HL-60 (cell line): ENCODE measurements around the gene CD58.

Experiments used
- DNase-seq, 2 experiments: peaks; one replicate each; pipeline ENCODE4 v3.0.0-alpha.2; 2010 to 2020; ENCODE audit warnings: low read depth in 1 of 2, low spot score in 1 of 2
- H3K27ac ChIP-seq: fragments of 250-450 bp; sonication (Bioruptor Pico); replicated peaks from 2 replicates; pipeline ENCODE4 v1.5.1; 2020; ENCODE audit warnings: mild to moderate bottlenecking, moderate library complexity
- H3K27me3 ChIP-seq: fragments of 250-450 bp; sonication (Bioruptor Pico); 2 replicates; pipeline ENCODE4 v1.5.1; 2021; ENCODE audit warnings: mild to moderate bottlenecking, moderate library complexity; ENCODE audit not compliant: insufficient read depth, poor library complexity, severe bottlenecking
- H3K4me3 ChIP-seq: replicated peaks from 2 replicates; pipeline ENCODE4 v1.5.1; 2011; ENCODE audit warnings: mild to moderate bottlenecking, control low read depth, low read length; ENCODE audit not compliant: insufficient read depth
- CTCF ChIP-seq: IDR thresholded peaks from one replicate; pipeline ENCODE4 v1.5.1; 2011; ENCODE audit warnings: low read length, control low read depth, inconsistent platforms; ENCODE audit not compliant: insufficient read depth
- GABPA ChIP-seq: IDR thresholded peaks from 2 replicates; pipeline ENCODE4 v1.6.1; 2012; ENCODE audit warnings: low read depth
- POLR2AphosphoS5 ChIP-seq: IDR thresholded peaks from 2 replicates; pipeline ENCODE4 v1.6.1; 2012; ENCODE audit warnings: low read depth
- SPI1 ChIP-seq: IDR thresholded peaks from 2 replicates; pipeline ENCODE4 v1.6.1; 2012; ENCODE audit warnings: low read depth, mild to moderate bottlenecking, borderline replicate concordance
- TF ChIP-seq, protein P1 (sequence below): IDR thresholded peaks from 2 replicates; pipeline ENCODE4 v1.6.1; 2012; ENCODE audit warnings: low read depth; ENCODE audit not compliant: insufficient replicate concordance

CD58 gene

GRCh38 chr1:116493484-116494352 is 77.1 kb downstream of the CD58 start:
- peak in 1 of 2 experiments; percentile 44 for DNase-seq
- H3K4me3 ChIP-seq: no peak overlapping the region
- no peak overlapping the region for H3K27ac ChIP-seq
- TF ChIP-seq CTCF: no peak
- peak; percentile 93 for TF ChIP-seq SPI1
- H3K27me3 ChIP-seq: no peaks in the 10 kb centered on the region

GRCh38 chr1:116493036-116493435 is 77.8 kb downstream of the CD58 start:
- H3K4me3 ChIP-seq: no peak overlapping the region
- no peak overlapping the region for H3K27ac ChIP-seq
- no peaks in the 10 kb centered on the region for H3K27me3 ChIP-seq
- TF ChIP-seq SPI1: no peak
- TF ChIP-seq, protein P1, sequence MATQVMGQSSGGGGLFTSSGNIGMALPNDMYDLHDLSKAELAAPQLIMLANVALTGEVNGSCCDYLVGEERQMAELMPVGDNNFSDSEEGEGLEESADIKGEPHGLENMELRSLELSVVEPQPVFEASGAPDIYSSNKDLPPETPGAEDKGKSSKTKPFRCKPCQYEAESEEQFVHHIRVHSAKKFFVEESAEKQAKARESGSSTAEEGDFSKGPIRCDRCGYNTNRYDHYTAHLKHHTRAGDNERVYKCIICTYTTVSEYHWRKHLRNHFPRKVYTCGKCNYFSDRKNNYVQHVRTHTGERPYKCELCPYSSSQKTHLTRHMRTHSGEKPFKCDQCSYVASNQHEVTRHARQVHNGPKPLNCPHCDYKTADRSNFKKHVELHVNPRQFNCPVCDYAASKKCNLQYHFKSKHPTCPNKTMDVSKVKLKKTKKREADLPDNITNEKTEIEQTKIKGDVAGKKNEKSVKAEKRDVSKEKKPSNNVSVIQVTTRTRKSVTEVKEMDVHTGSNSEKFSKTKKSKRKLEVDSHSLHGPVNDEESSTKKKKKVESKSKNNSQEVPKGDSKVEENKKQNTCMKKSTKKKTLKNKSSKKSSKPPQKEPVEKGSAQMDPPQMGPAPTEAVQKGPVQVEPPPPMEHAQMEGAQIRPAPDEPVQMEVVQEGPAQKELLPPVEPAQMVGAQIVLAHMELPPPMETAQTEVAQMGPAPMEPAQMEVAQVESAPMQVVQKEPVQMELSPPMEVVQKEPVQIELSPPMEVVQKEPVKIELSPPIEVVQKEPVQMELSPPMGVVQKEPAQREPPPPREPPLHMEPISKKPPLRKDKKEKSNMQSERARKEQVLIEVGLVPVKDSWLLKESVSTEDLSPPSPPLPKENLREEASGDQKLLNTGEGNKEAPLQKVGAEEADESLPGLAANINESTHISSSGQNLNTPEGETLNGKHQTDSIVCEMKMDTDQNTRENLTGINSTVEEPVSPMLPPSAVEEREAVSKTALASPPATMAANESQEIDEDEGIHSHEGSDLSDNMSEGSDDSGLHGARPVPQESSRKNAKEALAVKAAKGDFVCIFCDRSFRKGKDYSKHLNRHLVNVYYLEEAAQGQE: no peak
- no peak for TF ChIP-seq GABPA
- no peak for TF ChIP-seq POLR2AphosphoS5
- no peak for TF ChIP-seq CTCF
- no peak for DNase-seq

GRCh38 chr1:116492358-116492811 is 78.4 kb downstream of the CD58 start:
- TF ChIP-seq, protein P1: no peak
- TF ChIP-seq GABPA (no peak), CTCF (no peak), POLR2AphosphoS5 (no peak), SPI1 (no peak)
- no peak overlapping the region for H3K27ac ChIP-seq

More at GRCh38 chr1:116492358-116492811, 78.4 kb downstream of the CD58 start:
- no peak for DNase-seq
- Histone ChIP-seq H3K4me3 (no peak overlapping the region), H3K27me3 (no peaks in the 10 kb centered on the region)
